DMS 273 treated with DMSO at 0.1 percent for 48 hours (cell line): ENCODE data around the gene CD81.

Experiments
- DNase-seq: peaks from one replicate; lab custom pipeline; 2025; lab: John Stamatoyannopoulos, UW

Gene CD81

GRCh38 chr11:2436521-2437031 is 59.5 kb downstream of the CD81 start:
- no peak for DNase-seq

DNA sequence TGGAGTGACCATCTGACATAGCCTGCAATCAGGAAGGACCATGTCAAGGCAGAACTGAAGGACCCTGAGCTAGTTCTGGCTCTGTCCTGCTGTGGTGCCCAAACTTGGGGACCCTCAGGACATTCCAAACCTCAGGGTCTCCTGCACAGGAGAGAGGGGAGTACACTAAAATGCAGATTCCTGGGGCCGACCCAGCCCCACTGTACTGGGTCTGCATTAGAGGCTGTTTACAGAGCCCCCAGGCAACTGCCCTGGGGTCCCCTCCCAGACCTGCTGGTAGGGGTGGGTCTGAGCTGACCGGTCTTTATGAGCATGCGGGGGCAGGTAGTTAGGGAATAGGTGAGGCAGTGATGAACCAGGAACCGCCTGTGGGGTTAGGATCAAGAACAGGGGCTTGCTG is 60.4 kb downstream of the CD81 start:
- DNase-seq = no peak

GRCh38 chr11:2439820-2440219 is 62.7 kb downstream of the CD81 start:
- DNase-seq = no peak

DNA sequence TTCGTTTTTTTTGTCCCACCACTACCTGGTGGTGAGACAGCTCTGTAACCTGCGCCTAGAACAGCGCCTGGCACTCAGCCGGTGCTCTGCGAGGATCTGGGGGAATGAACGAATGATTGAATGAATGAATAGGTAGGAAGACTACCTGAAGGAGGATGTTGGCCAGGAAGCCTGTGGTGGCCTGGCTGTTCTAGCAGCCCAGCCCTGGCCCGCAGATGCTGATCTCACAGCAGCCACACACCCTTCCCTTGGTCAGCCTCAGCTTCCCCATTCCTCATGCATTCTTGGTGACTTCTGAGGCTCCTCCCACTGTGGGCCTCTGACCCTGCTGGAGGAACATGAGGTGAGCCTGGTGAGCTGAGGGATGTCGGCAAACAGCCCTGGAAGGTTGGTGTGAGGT is 63.5 kb downstream of the CD81 start:
- no peak for DNase-seq

DNA sequence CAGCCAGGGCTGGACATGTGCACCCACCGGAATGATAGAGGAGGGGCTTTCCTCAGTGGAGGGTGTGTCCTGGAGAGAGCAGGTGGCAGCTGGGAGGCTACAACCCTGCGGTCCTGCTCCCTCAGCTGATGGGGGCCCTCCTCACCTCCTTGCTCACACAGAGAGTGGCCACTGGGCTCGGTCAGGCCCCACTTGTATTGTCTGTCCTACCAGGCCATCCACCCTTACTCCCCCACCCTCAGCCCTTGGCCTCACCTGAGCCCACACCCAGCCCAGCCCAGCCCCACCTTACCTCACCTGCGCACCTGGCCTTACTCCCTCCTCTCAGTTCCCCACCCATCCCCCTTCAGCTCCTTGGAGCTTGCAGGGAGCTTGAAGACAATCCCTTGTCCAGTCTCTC is 64.1 kb downstream of the CD81 start:
- DNase-seq = no peak

DNA sequence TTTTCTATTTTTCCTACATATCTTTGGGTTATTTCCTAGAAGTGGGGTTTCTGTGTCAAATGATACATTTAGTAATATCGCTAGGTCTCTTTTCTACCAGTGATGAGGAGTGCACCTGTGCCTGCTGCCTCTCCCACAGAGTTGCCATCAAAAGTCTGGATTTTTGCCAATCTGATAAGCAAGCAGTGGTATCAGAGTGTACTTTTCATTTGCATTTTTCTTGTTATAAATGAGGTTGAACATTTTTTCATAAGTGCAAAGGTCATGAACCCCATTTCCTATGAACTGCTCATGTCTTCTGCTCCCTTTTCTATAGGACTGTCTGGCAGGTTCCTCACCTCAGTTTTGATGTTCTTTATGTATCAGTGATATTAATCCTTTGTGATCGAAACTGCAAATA is 65.5 kb downstream of the CD81 start:
- no peak for DNase-seq

GRCh38 chr11:2443406-2443805 is 66.3 kb downstream of the CD81 start:
- DNase-seq = no peak

- no peak for DNase-seq
These were observed 67.0 kb downstream of the CD81 start, which contains the start of gene TRPM5 for GRCh38 chr11:2443881-2444820. Gene TRPM5 (minus strand): TSS chr11:2444514. CDS start chr11:2423036, 21,478 bp downstream.

DNA sequence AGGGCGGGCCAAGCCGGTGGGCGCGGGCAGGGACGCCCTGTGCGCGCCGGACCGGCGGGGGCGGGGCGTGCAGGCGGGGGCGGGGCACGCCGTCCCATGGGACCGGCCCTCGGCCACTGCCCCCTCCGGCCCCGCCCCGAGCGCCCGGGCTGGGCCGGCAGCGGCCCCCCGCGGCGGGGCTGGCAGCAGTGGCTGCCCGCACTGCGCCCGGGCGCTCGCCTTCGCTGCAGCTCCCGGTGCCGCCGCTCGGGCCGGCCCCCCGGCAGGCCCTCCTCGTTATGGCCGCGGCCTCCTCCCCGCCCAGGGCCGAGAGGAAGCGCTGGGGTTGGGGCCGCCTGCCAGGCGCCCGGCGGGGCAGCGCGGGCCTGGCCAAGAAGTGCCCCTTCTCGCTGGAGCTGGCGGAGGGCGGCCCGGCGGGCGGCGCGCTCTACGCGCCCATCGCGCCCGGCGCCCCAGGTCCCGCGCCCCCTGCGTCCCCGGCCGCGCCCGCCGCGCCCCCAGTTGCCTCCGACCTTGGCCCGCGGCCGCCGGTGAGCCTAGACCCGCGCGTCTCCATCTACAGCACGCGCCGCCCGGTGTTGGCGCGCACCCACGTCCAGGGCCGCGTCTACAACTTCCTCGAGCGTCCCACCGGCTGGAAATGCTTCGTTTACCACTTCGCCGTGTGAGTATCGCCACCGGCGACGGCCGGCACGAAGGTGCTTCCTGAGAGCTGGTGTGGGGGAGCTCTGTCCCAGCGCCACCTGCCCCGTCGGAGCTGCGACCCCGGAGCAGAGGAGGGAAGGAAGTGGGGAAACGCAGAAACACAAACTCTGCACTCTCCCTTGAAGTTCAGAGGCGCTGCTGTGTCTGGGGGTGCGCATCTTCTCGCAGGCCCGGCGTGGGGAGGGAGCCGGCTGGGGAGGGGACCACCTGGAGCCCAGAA is 68.0 kb downstream of the CD81 start, which contains the start of gene KCNQ1:
Gene KCNQ1, plus strand, starts transcription at position 188 of the 925 bp plus-strand sequence. Its CDS starts 91 bp downstream, at position 279.
- DNase-seq = no peak

DNA sequence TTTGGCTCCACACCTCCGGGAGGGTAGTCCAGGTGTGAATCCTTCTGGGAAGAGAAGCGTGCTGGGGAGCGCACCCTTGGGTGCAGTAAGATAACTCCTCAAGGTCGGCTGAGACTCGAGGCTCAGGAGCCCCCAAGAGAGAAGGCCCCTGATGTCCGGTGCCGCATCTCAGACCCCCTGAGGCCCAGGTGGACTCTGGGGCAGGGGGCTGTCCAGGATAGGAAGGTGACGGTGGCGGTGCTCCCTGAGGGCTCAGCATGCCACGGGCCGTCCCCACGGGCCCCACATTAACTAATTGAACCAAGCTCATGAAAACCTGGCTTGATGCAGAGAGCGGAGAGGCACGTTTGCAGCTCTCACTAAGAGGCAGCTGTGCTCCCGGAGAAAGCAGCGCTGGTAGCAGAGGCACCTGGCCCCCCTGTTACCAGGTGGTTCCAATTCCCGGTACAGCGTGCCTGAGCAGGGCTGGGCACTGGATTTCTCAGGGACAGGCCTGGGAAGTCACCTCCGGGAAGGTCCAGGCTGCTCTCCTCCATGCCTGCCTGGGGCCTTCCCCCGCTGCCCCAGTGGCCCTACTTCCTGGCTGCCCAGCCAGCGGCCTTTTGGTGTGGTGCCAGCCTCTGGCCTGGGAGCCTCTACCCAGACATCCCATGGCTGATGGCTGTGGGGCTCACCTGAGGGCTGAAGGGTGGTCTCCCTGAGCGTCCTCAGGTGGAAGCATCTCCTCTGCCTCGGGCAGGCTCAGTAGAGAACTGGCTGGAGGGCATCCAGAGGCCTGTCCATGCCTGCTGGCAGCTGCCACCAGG is 68.8 kb downstream of the CD81 start:
- DNase-seq = no peak

DNA sequence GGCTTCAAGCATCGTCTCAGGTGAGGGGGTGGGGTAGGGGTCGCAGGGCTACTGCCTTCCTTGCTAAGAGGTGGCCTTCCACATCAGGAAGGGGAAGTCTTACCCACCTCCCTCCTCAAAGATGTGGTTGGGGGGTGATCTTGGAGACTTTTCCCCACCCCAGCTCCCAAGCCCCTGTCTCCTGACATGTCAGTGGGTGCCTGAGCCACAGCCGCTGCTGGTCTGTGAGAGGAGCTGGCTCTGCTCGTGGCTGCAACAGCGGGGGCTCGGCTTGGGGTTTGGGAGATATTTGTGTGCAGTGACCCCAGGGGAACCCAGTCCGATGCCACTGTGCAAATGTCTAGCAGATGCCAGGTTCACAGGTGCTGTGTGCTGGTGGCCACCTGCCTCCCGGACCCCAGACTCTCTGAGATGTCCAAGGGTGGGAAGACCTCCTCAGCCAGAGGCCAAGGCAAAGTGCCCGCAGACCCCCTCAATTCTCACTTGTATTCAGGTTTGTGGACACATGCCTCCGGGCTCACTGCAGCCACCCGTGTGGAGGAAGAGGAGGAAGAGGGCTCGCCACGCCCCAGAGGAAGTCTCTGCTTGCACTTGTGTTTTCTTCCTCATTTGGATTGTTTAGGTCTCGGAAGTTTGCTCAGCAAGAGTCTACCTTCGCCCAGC is 69.6 kb downstream of the CD81 start:
- no peak for DNase-seq
